Keratinocyte (primary cell): ENCODE results near the gene CCDC182.

Experiments used
- CTCF ChIP-seq, 3 experiments: IDR thresholded peaks in 1 of 3; conservative IDR thresholded peaks in 1 of 3; optimal IDR thresholded peaks in 1 of 3; 2 replicates in 2 of 3; 3 replicates in 1 of 3; pipeline versions ENCODE3 to v1.5.1; 2011; ENCODE audit warnings: low read length in 3 of 3, mild to moderate bottlenecking in 3 of 3, moderate library complexity in 2 of 3, control low read depth in 1 of 3, inconsistent platforms in 1 of 3; ENCODE audit not compliant: insufficient read depth in 2 of 3; ENCODE audit errors: extremely low read depth in 1 of 3
- EZH2 ChIP-seq: IDR thresholded peaks from one replicate; pipeline ENCODE4 v1.6.1; 2012; ENCODE audit warnings: inconsistent platforms, mild to moderate bottlenecking, low read length, moderate library complexity

- no peak for TF ChIP-seq CTCF (optimal IDR thresholded peaks at IDR 0.05 in 1 of 3, IDR thresholded peaks at IDR 0.05 in 1 of 3, conservative IDR thresholded peaks at IDR 0.05 in 1 of 3; ENCODE audit: extremely low read depth in 1 of 3, insufficient read depth in 2 of 3, low read length in 3 of 3)
- TF ChIP-seq EZH2, result no peak
Measured at GRCh38 chr17:57785022-57785421, 39.9 kb upstream of the CCDC182 start.
